ENCODE measurements around the gene CELA2A. TPM values are rescaled to one million over a fixed set of nuclear protein-coding genes. Genes with fewer than 3 reads are reported as not detected.

Gene CELA2A
- total RNA-seq, 1 experiment from 2014 or later: not detected

DNA sequence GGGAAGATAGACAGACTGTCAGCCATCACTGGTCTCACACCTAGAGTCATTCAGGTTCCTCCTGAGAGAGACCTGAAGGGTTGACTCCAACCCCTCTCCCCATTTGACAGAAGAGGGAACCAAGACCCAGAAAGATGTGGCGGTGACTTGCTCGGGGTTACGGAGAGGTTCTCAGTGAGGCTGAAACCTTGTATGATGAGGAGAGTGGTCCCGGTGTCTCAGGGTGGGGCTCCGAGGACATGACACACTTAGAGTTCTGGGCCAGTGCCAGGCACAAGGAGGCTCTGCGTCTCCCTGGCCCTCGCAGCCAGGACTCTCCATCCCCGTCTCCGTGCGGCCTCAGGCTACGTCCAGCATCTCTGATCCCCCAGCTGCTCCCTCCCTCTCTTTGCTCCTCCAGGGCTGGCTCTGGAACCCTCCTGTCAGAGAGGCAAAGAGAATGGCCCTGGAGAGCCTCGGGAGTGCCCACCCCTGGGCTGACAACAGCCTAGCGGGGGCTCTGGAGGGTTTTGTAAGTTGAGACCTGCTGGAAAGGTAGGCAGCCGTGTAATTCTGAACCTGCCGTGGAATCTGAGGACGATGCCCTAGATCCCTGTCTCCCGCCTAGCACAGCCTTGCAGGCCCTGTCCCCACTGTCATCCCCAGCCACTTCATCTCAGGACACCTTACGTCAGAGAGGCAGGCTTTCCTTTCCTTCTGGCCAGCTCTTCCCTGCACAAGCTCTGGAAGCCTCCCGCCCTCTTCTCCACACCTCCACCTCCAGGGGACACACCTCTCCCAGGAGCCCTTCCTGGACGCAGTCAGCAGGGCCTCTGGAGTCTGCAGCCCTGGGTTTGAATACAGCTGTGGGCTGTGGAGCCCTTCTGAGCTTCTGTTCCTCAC is 42.7 kb upstream of the CELA2A start:
- Histone ChIP-seq H3K27ac (0 out of 2 replicates have a peak overlapping the region, but pooled peaks have one; percentile 57), H3K79me2 (ENCODE audit: low read depth) (peaks cover 75% of the 10 kb centered on the region), H2AFZ (no peak overlapping the region), H3K9me3 (ENCODE audit: insufficient read depth, low read depth) (no peaks in the 10 kb centered on the region), H3K36me3 (ENCODE audit: low read depth) (0 out of 2 replicates have a peak, but pooled peaks cover 6% of the 10 kb centered on the region), H3K4me2 (peak overlapping the region; percentile 94; the same call in 1 of the 2 replicates), H3K4me3 (no peak overlapping the region), H3K27me3 (ENCODE audit: insufficient read depth, low read depth) (no peaks in the 10 kb centered on the region), H3K4me1 (replicated peaks; ENCODE audit: insufficient read depth) (peaks cover 50% of the 10 kb centered on the region), H3K9me2 (ENCODE audit: insufficient read depth) (no peaks in the 10 kb centered on the region), H4K20me1 (ENCODE audit: insufficient read depth) (peaks cover 10% of the 10 kb centered on the region), H3F3A (ENCODE audit: insufficient read depth, low read depth) (peaks cover 39% of the 10 kb centered on the region)
- ChIA-PET CTCF (no interaction called here), POLR2A (ENCODE audit: unreplicated experiment) (no interaction called here)
- no TSS peak for BruUV-seq (replicated peaks)
- DNase-seq: no peak
- intact Hi-C loops (cut with micrococcal nuclease; ENCODE audit: unreplicated experiment): no loop called here
- TF ChIP-seq, protein P1, sequence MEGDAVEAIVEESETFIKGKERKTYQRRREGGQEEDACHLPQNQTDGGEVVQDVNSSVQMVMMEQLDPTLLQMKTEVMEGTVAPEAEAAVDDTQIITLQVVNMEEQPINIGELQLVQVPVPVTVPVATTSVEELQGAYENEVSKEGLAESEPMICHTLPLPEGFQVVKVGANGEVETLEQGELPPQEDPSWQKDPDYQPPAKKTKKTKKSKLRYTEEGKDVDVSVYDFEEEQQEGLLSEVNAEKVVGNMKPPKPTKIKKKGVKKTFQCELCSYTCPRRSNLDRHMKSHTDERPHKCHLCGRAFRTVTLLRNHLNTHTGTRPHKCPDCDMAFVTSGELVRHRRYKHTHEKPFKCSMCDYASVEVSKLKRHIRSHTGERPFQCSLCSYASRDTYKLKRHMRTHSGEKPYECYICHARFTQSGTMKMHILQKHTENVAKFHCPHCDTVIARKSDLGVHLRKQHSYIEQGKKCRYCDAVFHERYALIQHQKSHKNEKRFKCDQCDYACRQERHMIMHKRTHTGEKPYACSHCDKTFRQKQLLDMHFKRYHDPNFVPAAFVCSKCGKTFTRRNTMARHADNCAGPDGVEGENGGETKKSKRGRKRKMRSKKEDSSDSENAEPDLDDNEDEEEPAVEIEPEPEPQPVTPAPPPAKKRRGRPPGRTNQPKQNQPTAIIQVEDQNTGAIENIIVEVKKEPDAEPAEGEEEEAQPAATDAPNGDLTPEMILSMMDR (conservative IDR thresholded peaks at IDR 0.05): no peak
- TF ChIP-seq EZH2 (IDR thresholded peaks at IDR 0.05; ENCODE audit: low read depth): no peak

DNA sequence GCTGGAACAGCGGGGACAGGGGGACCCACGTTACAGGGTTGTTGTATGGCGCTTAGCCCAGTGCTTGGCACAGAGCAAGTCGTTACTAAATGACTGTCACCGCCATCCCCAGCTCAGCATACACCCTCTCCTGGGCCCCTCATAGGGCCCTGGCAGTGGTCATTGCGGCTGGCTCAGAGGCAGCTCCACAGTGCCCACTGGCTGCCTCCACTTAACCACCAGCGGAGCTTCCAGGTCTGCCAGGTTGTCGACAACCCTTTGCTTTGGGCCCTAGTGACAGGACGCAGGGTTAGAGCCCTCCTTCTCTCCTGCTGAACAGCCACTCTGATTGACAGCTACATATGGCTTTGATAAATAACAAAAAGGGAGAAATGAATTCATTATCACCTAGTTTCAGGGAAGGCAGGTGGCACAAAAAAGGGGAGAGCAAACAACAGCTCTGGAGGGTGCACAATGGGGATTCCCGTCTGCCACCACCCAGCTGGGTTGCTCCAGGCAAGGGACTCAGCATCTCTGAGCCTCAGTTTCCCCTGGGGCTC is 42.0 kb upstream of the CELA2A start:
- H3K4me2 ChIP-seq: no peak overlapping the region
- intact Hi-C loops (cut with micrococcal nuclease; ENCODE audit: unreplicated experiment): no loop called here
- DNase-seq: no peak
- no peak for TF ChIP-seq EZH2 (IDR thresholded peaks at IDR 0.05; ENCODE audit: low read depth)
- TF ChIP-seq, protein P1 (conservative IDR thresholded peaks at IDR 0.05): no peak
- no peaks in the 10 kb centered on the region for H3K9me3 ChIP-seq (ENCODE audit: insufficient read depth, low read depth)
- CTCF ChIA-PET: interaction anchor here (0.7 kb wide), 1 partner anchor 14 kb away, joined by 9 read pairs; no protein-coding TSS in a partner anchor
- peaks cover 10% of the 10 kb centered on the region for H4K20me1 ChIP-seq (ENCODE audit: insufficient read depth)
- peaks cover 50% of the 10 kb centered on the region for H3K4me1 ChIP-seq (replicated peaks; ENCODE audit: insufficient read depth)
- 0 out of 2 replicates have a peak, but pooled peaks cover 6% of the 10 kb centered on the region for H3K36me3 ChIP-seq (ENCODE audit: low read depth)
- H2AFZ ChIP-seq: no peak overlapping the region
- H3K9me2 ChIP-seq (ENCODE audit: insufficient read depth): no peaks in the 10 kb centered on the region
- peaks cover 82% of the 10 kb centered on the region for H3K79me2 ChIP-seq (ENCODE audit: low read depth)
- POLR2A ChIA-PET (ENCODE audit: unreplicated experiment): no interaction called here
- no peak overlapping the region for H3K4me3 ChIP-seq
- no TSS peak for BruUV-seq (replicated peaks)
- peak overlapping the region; percentile 87; the same call in 1 of the 2 replicates for H3K27ac ChIP-seq
- no peaks in the 10 kb centered on the region for H3K27me3 ChIP-seq (ENCODE audit: insufficient read depth, low read depth)
- H3F3A ChIP-seq (ENCODE audit: insufficient read depth, low read depth): peaks cover 39% of the 10 kb centered on the region

DNA sequence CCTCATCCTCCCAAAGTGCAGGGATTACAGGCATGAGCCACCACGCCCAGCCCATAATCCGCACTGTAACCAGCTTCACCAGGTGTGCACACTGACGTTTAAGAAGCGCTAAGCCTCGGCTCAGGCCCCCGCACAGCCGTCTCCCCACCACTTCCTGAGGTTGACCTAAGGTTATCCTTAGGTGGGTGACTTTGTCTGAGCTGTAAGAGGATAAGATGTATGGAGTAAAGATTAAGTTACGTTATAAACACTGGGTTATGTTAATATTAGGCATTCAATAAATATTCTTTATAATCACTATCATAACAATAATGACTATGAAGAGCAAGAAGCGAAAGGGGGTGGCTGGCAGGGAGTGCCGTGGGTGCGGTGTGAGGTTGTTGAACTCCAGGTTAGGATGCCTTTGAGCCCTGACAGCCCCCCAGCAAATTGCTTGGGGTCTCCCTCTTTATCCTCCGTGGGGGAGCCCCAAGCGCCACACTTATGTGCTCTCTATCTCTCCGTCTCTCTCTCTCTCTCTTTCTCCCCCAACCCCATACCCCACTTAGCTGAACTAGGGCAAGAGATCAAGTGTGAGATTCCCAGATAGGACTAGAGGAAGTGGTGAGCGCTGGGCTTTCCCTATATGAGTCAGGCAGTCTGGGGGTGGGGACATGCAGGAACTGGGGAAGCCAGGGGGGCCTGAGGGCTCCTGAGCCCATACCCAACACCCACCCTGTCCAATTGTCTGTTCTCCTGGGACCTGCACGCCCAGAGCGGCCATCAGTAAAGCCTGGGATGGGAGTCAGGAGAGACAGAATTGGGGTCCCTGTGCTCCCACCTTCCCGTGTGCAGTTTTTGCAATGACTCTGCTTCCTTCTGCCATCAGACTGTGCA is 39.2 kb upstream of the CELA2A start:
- CTCF ChIA-PET: no interaction called here
- TF ChIP-seq, protein P1 (conservative IDR thresholded peaks at IDR 0.05): no peak
- no peak for TF ChIP-seq EZH2 (IDR thresholded peaks at IDR 0.05; ENCODE audit: low read depth)
- H3K4me3 ChIP-seq: peak overlapping the region; percentile 39; the same call in 1 of the 2 replicates

More for the DNA sequence above, 39.2 kb upstream of the CELA2A start:
- H3K4me1 ChIP-seq (replicated peaks; ENCODE audit: insufficient read depth): peaks cover 45% of the 10 kb centered on the region
- H4K20me1 ChIP-seq (ENCODE audit: insufficient read depth): peaks cover 4% of the 10 kb centered on the region; the same call in 1 of the 2 replicates
- H3F3A ChIP-seq (ENCODE audit: insufficient read depth, low read depth): peaks cover 29% of the 10 kb centered on the region
- POLR2A ChIA-PET (ENCODE audit: unreplicated experiment): no interaction called here
- BruUV-seq (replicated peaks): no TSS peak
- peaks cover 87% of the 10 kb centered on the region for H3K79me2 ChIP-seq (ENCODE audit: low read depth)
- intact Hi-C loops (cut with micrococcal nuclease; ENCODE audit: unreplicated experiment): loop anchor here (2.0 to 5.0 kb wide), 3 partner anchors 60 to 265 kb away; partner anchors contain the start of gene TMEM51
- H3K27ac ChIP-seq: peak overlapping the region; percentile 87
- H3K4me2 ChIP-seq: peak overlapping the region; percentile 77
- H3K9me3 ChIP-seq (ENCODE audit: insufficient read depth, low read depth): no peaks in the 10 kb centered on the region
- DNase-seq: peak; percentile 75 to 76
- 0 out of 2 replicates have a peak, but pooled peaks cover 6% of the 10 kb centered on the region for H3K36me3 ChIP-seq (ENCODE audit: low read depth)
- H3K9me2 ChIP-seq (ENCODE audit: insufficient read depth): no peaks in the 10 kb centered on the region
- no peaks in the 10 kb centered on the region for H3K27me3 ChIP-seq (ENCODE audit: insufficient read depth, low read depth)
- H2AFZ ChIP-seq: no peak overlapping the region

Measured in PC-9 (cell line).